ENCODE data around the gene KDM2A. TPM values are rescaled to one million over a fixed set of nuclear protein-coding genes. Genes with fewer than 3 reads are reported as not detected.

KDM2A gene
- total RNA-seq, 1 donor from 2014 or later: 70.4 TPM

DNA sequence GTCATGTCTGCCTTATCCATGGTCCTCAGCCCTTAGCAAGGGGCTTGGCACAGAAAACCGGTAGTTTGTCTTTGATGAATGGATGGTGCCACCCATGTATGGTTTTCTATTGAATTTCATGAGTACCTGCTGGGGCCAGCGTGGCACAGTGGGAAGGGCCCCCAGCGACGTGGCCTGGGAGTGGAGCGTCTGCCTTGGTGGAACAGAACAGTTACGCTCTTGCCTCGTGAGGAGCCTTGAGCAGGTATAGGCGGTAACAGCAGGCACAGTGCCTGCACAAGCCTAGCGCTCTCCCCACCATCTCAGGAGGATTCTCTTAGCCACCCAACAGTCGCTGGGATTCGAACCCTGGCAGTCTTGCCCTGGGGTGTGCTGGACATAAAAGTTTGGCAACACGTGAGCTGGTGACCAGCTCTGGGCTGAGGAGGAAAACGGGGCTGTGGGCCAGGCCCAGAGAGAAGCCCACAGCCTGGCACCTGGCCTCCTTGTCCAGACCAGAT, 181.2 kb downstream of the KDM2A start:
- Histone ChIP-seq H2AFZ (ENCODE audit: low read depth, low read length) (no peak overlapping the region), H3K9me3 (ENCODE audit: insufficient read depth, low read depth, low read length) (peaks cover 3% of the 10 kb centered on the region), H3K4me1 (ENCODE audit: insufficient read depth, low read length) (peaks cover 10% of the 10 kb centered on the region), H3K9ac (ENCODE audit: low read length) (no peak overlapping the region), H3K4me3 (ENCODE audit: insufficient read depth, low read depth, low read length) (no peak overlapping the region), H3K4me2 (ENCODE audit: low read length) (no peak overlapping the region), H4K20me1 (ENCODE audit: insufficient read depth, low read length) (peaks cover 33% of the 10 kb centered on the region), H3K36me3 (ENCODE audit: insufficient read depth, low read length) (peaks cover 10% of the 10 kb centered on the region), H3K27ac (ENCODE audit: low read depth, low read length) (no peak overlapping the region), H3K27me3 (ENCODE audit: insufficient read depth, low read length) (no peaks in the 10 kb centered on the region), H3K79me2 (ENCODE audit: insufficient read depth, low read length) (peaks cover 18% of the 10 kb centered on the region)
- H3K27me3 Mint-ChIP-seq (ENCODE audit: low read depth, unreplicated experiment): peaks cover 2% of the 10 kb centered on the region
- FAIRE-seq: no peak
- H3K27ac Mint-ChIP-seq (ENCODE audit: unreplicated experiment): no peak overlapping the region
- DNase-seq (ENCODE audit: low read depth): no peak
- H3K4me3 Mint-ChIP-seq (ENCODE audit: unreplicated experiment): no peak overlapping the region
- peaks cover 5% of the 10 kb centered on the region for H3K4me1 Mint-ChIP-seq (ENCODE audit: low read depth, unreplicated experiment)
- H3K36me3 Mint-ChIP-seq (ENCODE audit: low read depth, unreplicated experiment): peaks cover 25% of the 10 kb centered on the region
- TF ChIP-seq, protein P1, sequence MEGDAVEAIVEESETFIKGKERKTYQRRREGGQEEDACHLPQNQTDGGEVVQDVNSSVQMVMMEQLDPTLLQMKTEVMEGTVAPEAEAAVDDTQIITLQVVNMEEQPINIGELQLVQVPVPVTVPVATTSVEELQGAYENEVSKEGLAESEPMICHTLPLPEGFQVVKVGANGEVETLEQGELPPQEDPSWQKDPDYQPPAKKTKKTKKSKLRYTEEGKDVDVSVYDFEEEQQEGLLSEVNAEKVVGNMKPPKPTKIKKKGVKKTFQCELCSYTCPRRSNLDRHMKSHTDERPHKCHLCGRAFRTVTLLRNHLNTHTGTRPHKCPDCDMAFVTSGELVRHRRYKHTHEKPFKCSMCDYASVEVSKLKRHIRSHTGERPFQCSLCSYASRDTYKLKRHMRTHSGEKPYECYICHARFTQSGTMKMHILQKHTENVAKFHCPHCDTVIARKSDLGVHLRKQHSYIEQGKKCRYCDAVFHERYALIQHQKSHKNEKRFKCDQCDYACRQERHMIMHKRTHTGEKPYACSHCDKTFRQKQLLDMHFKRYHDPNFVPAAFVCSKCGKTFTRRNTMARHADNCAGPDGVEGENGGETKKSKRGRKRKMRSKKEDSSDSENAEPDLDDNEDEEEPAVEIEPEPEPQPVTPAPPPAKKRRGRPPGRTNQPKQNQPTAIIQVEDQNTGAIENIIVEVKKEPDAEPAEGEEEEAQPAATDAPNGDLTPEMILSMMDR (IDR thresholded peaks at IDR 0.05; ENCODE audit: insufficient read depth, low read depth, low read length): no peak
- no peak for TF ChIP-seq EZH2 (IDR thresholded peaks at IDR 0.05; ENCODE audit: insufficient read depth, low read length)
- H3K9me3 Mint-ChIP-seq (ENCODE audit: unreplicated experiment): peaks cover 5% of the 10 kb centered on the region

GRCh38 chr11:67300756-67301312, 181.8 kb downstream of the KDM2A start:
- Histone ChIP-seq H3K4me3 (ENCODE audit: insufficient read depth, low read depth, low read length) (no peak overlapping the region), H3K27ac (ENCODE audit: low read depth, low read length) (no peak overlapping the region), H3K4me1 (ENCODE audit: insufficient read depth, low read length) (peaks cover 10% of the 10 kb centered on the region), H4K20me1 (ENCODE audit: insufficient read depth, low read length) (peaks cover 33% of the 10 kb centered on the region), H3K79me2 (ENCODE audit: insufficient read depth, low read length) (peaks cover 13% of the 10 kb centered on the region), H3K4me2 (ENCODE audit: low read length) (no peak overlapping the region), H3K27me3 (ENCODE audit: insufficient read depth, low read length) (no peaks in the 10 kb centered on the region), H3K9ac (ENCODE audit: low read length) (no peak overlapping the region), H3K36me3 (ENCODE audit: insufficient read depth, low read length) (peaks cover 7% of the 10 kb centered on the region), H2AFZ (ENCODE audit: low read depth, low read length) (no peak overlapping the region), H3K9me3 (ENCODE audit: insufficient read depth, low read depth, low read length) (no peaks in the 10 kb centered on the region)
- Mint-ChIP-seq H3K27me3 (ENCODE audit: low read depth, unreplicated experiment) (peaks cover 2% of the 10 kb centered on the region), H3K27ac (ENCODE audit: unreplicated experiment) (no peak overlapping the region), H3K4me1 (ENCODE audit: low read depth, unreplicated experiment) (peaks cover 5% of the 10 kb centered on the region), H3K9me3 (ENCODE audit: unreplicated experiment) (peaks cover 3% of the 10 kb centered on the region), H3K36me3 (ENCODE audit: low read depth, unreplicated experiment) (peaks cover 21% of the 10 kb centered on the region), H3K4me3 (ENCODE audit: unreplicated experiment) (no peak overlapping the region)
- TF ChIP-seq EZH2 (IDR thresholded peaks at IDR 0.05; ENCODE audit: insufficient read depth, low read length): no peak
- DNase-seq (ENCODE audit: low read depth): no peak
- FAIRE-seq: no peak

DNA sequence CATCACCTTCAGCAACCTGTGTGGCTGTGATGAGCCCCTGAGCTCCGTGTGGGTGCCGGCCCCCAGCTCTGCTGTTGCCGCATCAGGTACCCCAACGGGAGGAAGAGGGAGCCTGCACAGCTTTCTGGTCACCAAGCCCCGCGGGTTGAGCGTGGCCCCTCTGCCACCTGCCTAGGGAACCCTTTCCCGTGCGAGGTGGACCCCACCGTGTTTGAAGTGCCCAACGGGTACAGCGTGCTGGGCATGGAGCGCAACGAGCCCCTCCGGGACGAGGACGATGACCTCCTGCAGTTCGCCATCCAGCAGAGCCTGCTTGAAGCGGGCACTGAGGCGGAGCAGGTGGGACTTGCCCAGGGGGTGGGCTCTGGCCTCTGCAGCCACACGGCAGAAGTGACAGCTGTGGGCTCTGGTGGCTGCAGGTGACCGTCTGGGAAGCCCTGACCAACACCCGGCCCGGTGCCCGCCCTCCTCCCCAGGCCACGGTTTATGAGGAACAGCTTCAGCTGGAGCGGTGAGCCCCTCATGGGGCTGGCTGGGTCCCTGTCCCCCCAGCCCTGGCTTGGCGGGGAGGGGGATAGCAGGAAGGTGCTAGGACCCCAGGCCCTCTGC, 182.4 kb downstream of the KDM2A start:
- no peak for FAIRE-seq
- no peak overlapping the region for H3K27ac Mint-ChIP-seq (ENCODE audit: unreplicated experiment)
- H3K27ac ChIP-seq (ENCODE audit: low read depth, low read length): no peak overlapping the region

More for the DNA sequence above, 182.4 kb downstream of the KDM2A start:
- H3K4me3 ChIP-seq (ENCODE audit: insufficient read depth, low read depth, low read length): no peak overlapping the region
- H3K4me1 Mint-ChIP-seq (ENCODE audit: low read depth, unreplicated experiment): peaks cover 5% of the 10 kb centered on the region
- no peak overlapping the region for H3K9ac ChIP-seq (ENCODE audit: low read length)
- H3K9me3 Mint-ChIP-seq (ENCODE audit: unreplicated experiment): no peaks in the 10 kb centered on the region
- TF ChIP-seq, protein P1 (IDR thresholded peaks at IDR 0.05; ENCODE audit: insufficient read depth, low read depth, low read length): no peak
- TF ChIP-seq EZH2 (IDR thresholded peaks at IDR 0.05; ENCODE audit: insufficient read depth, low read length): no peak
- H4K20me1 ChIP-seq (ENCODE audit: insufficient read depth, low read length): peaks cover 33% of the 10 kb centered on the region
- H3K4me3 Mint-ChIP-seq (ENCODE audit: unreplicated experiment): no peak overlapping the region
- H3K4me2 ChIP-seq (ENCODE audit: low read length): no peak overlapping the region
- peaks cover 7% of the 10 kb centered on the region for H3K79me2 ChIP-seq (ENCODE audit: insufficient read depth, low read length)
- peaks cover 17% of the 10 kb centered on the region for H3K36me3 Mint-ChIP-seq (ENCODE audit: low read depth, unreplicated experiment)
- peaks cover 2% of the 10 kb centered on the region for H3K27me3 Mint-ChIP-seq (ENCODE audit: low read depth, unreplicated experiment)
- DNase-seq (ENCODE audit: low read depth): no peak
- no peaks in the 10 kb centered on the region for H3K9me3 ChIP-seq (ENCODE audit: insufficient read depth, low read depth, low read length)
- no peak overlapping the region for H2AFZ ChIP-seq (ENCODE audit: low read depth, low read length)
- peaks cover 2% of the 10 kb centered on the region for H3K36me3 ChIP-seq (ENCODE audit: insufficient read depth, low read length)
- H3K4me1 ChIP-seq (ENCODE audit: insufficient read depth, low read length): peaks cover 10% of the 10 kb centered on the region
- H3K27me3 ChIP-seq (ENCODE audit: insufficient read depth, low read length): no peaks in the 10 kb centered on the region

Data from astrocyte (in vitro differentiated cells and primary cell).